GM19452 (cell line): Measurements from ENCODE around the gene FDX2.
"Not testable (repeated sequence)": the region's sequence is repeated elsewhere in the genome, so short reads cannot be mapped to it uniquely, and the experiment has no call there.

Experiments used
- ATAC-seq: cut with Tn5 transposase; IDR thresholded peaks from one replicate; pipeline ENCODE4 v1.9.1; 2021; ENCODE audit not compliant: unreplicated experiment

FDX2 gene

GRCh38 chr19:10315335-10316214, at the start of gene FDX2:
Gene FDX2 (minus strand): TSS chr19:10316015. CDS start chr19:10315996, 19 bp downstream.
- peak; percentile 75 for ATAC-seq

GRCh38 chr19:10365518-10365917, 49.7 kb upstream of the FDX2 start:
- ATAC-seq: no peak

- no peak for ATAC-seq
Measured at GRCh38 chr19:10364644-10365043, 48.8 kb upstream of the FDX2 start.

GRCh38 chr19:10363789-10364281, 48.0 kb upstream of the FDX2 start:
- no peak for ATAC-seq

GRCh38 chr19:10362259-10362658, 46.4 kb upstream of the FDX2 start:
- no peak for ATAC-seq

GRCh38 chr19:10361569-10362011, 45.8 kb upstream of the FDX2 start:
- no peak for ATAC-seq

- no peak for ATAC-seq
Measured at GRCh38 chr19:10356431-10356830, 40.6 kb upstream of the FDX2 start.

GRCh38 chr19:10353793-10354391, 38.1 kb upstream of the FDX2 start:
- ATAC-seq: no peak

GRCh38 chr19:10352764-10353671, 37.2 kb upstream of the FDX2 start:
- no peak for ATAC-seq

- no peak for ATAC-seq
Measured at GRCh38 chr19:10346509-10346908, 30.7 kb upstream of the FDX2 start.

GRCh38 chr19:10344780-10345179, 29.0 kb upstream of the FDX2 start:
- ATAC-seq: no peak

- no peak for ATAC-seq
Measured at GRCh38 chr19:10343495-10343894, 27.7 kb upstream of the FDX2 start.

GRCh38 chr19:10339977-10340376, 24.2 kb upstream of the FDX2 start:
- ATAC-seq: no peak

- peak; percentile 72 for ATAC-seq
Measured at GRCh38 chr19:10339380-10339960, 23.7 kb upstream of the FDX2 start, which contains the start of gene ICAM3. Gene ICAM3 (minus strand): TSS chr19:10339624. CDS start chr19:10339614, 10 bp downstream.

GRCh38 chr19:10338940-10339339, 23.1 kb upstream of the FDX2 start:
- no peak for ATAC-seq

GRCh38 chr19:10336725-10337124, 20.9 kb upstream of the FDX2 start:
- not testable (repeated sequence) for ATAC-seq

- ATAC-seq: no peak
Measured at GRCh38 chr19:10335352-10335985, 19.7 kb upstream of the FDX2 start.

GRCh38 chr19:10334588-10335351, 19.0 kb upstream of the FDX2 start:
- no peak for ATAC-seq
